ENCODE data around the gene WDR90. TPM values are rescaled to one million over a fixed set of nuclear protein-coding genes. Genes with fewer than 3 reads are reported as not detected.
A peak's percentile ranks its signal among the peaks of the same experiment; 100 is the strongest.

The WDR90 gene
- total and polyA plus RNA-seq, 2 experiments from 2014 or later = 25.9 to 42.2 TPM

DNA sequence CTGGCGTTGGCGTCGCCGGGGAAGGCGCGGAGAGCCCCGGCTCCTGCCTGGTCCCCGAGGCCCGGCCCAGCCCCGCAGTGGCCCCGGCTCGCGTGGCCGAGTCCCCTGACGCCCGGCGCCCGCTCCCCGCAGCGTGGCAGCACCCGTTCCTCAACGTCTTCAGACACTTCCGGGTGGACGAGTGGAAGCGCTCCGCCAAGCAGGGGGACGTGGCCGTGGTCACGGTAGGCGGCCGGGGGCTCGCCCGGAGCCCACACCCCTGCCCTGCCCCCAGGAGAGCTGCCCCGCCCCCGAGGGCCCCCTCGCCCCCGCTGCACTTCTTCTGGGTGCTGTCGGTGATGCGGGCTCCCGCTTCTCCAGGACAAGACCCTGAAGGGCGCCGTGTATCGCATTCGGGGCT, 466 bp downstream of the WDR90 start:
- no peaks in the 10 kb centered on the region; the same call in 1 of the 2 replicates for H3K4me1 ChIP-seq (ENCODE audit: insufficient read depth)
- H3K4me2 ChIP-seq = peak overlapping the region; percentile 95
- H3K4me1 Mint-ChIP-seq = peaks cover 3% of the 10 kb centered on the region; the same call in 1 of the 3 replicates
- H3K9me3 Mint-ChIP-seq = no peaks in the 10 kb centered on the region
- H3K27ac ChIP-seq (ENCODE audit: low read depth) = no peak overlapping the region
- no peaks in the 10 kb centered on the region for H3K36me3 ChIP-seq (ENCODE audit: insufficient read depth)
- H3K9me2 ChIP-seq (ENCODE audit: insufficient read depth) = no peaks in the 10 kb centered on the region
- H3F3A ChIP-seq (replicated peaks; ENCODE audit: low read depth) = peaks cover 11% of the 10 kb centered on the region; the same call in 1 of the 2 replicates
- H3K4me3 ChIP-seq = peak overlapping the region; percentile 80
- TF ChIP-seq EZH2 (IDR thresholded peaks at IDR 0.05; ENCODE audit: low read depth, unreplicated experiment) (no peak), STAT1 (IDR thresholded peaks at IDR 0.05; ENCODE audit: unreplicated experiment) (no peak), NANOG (IDR thresholded peaks at IDR 0.05; ENCODE audit: borderline replicate concordance) (no peak), ZNF331 (CRISPR knock-in tag; IDR thresholded peaks at IDR 0.05; ENCODE audit: low read depth) (no peak)
- TF ChIP-seq, protein P1, sequence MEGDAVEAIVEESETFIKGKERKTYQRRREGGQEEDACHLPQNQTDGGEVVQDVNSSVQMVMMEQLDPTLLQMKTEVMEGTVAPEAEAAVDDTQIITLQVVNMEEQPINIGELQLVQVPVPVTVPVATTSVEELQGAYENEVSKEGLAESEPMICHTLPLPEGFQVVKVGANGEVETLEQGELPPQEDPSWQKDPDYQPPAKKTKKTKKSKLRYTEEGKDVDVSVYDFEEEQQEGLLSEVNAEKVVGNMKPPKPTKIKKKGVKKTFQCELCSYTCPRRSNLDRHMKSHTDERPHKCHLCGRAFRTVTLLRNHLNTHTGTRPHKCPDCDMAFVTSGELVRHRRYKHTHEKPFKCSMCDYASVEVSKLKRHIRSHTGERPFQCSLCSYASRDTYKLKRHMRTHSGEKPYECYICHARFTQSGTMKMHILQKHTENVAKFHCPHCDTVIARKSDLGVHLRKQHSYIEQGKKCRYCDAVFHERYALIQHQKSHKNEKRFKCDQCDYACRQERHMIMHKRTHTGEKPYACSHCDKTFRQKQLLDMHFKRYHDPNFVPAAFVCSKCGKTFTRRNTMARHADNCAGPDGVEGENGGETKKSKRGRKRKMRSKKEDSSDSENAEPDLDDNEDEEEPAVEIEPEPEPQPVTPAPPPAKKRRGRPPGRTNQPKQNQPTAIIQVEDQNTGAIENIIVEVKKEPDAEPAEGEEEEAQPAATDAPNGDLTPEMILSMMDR (conservative IDR thresholded peaks at IDR 0.05; ENCODE audit: low read depth in 2 of 2) = no peak
- TF ChIP-seq, protein P2, sequence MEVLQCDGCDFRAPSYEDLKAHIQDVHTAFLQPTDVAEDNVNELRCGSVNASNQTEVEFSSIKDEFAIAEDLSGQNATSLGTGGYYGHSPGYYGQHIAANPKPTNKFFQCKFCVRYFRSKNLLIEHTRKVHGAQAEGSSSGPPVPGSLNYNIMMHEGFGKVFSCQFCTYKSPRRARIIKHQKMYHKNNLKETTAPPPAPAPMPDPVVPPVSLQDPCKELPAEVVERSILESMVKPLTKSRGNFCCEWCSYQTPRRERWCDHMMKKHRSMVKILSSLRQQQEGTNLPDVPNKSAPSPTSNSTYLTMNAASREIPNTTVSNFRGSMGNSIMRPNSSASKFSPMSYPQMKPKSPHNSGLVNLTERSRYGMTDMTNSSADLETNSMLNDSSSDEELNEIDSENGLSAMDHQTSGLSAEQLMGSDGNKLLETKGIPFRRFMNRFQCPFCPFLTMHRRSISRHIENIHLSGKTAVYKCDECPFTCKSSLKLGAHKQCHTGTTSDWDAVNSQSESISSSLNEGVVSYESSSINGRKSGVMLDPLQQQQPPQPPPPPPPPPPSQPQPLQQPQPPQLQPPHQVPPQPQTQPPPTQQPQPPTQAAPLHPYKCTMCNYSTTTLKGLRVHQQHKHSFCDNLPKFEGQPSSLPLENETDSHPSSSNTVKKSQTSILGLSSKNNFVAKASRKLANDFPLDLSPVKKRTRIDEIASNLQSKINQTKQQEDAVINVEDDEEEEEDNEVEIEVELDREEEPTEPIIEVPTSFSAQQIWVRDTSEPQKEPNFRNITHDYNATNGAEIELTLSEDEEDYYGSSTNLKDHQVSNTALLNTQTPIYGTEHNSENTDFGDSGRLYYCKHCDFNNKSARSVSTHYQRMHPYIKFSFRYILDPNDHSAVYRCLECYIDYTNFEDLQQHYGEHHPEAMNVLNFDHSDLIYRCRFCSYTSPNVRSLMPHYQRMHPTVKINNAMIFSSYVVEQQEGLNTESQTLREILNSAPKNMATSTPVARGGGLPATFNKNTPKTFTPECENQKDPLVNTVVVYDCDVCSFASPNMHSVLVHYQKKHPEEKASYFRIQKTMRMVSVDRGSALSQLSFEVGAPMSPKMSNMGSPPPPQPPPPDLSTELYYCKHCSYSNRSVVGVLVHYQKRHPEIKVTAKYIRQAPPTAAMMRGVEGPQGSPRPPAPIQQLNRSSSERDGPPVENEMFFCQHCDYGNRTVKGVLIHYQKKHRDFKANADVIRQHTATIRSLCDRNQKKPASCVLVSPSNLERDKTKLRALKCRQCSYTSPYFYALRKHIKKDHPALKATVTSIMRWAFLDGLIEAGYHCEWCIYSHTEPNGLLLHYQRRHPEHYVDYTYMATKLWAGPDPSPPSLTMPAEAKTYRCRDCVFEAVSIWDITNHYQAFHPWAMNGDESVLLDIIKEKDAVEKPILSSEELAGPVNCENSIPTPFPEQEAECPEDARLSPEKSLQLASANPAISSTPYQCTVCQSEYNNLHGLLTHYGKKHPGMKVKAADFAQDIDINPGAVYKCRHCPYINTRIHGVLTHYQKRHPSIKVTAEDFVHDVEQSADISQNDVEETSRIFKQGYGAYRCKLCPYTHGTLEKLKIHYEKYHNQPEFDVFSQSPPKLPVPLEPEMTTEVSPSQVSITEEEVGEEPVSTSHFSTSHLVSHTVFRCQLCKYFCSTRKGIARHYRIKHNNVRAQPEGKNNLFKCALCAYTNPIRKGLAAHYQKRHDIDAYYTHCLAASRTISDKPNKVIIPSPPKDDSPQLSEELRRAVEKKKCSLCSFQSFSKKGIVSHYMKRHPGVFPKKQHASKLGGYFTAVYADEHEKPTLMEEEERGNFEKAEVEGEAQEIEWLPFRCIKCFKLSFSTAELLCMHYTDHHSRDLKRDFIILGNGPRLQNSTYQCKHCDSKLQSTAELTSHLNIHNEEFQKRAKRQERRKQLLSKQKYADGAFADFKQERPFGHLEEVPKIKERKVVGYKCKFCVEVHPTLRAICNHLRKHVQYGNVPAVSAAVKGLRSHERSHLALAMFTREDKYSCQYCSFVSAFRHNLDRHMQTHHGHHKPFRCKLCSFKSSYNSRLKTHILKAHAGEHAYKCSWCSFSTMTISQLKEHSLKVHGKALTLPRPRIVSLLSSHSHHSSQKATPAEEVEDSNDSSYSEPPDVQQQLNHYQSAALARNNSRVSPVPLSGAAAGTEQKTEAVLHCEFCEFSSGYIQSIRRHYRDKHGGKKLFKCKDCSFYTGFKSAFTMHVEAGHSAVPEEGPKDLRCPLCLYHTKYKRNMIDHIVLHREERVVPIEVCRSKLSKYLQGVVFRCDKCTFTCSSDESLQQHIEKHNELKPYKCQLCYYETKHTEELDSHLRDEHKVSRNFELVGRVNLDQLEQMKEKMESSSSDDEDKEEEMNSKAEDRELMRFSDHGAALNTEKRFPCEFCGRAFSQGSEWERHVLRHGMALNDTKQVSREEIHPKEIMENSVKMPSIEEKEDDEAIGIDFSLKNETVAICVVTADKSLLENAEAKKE (CRISPR knock-in tag; IDR thresholded peaks at IDR 0.05) = no peak
- H3K27ac Mint-ChIP-seq = no peak overlapping the region
- DNase-seq (ENCODE audit: low spot score) (no peak), ATAC-seq (peak; percentile 6; the same call in 1 of the 3 replicates)
- peak overlapping the region; percentile 10; the same call in 1 of the 2 replicates for H2AFZ ChIP-seq
- peaks cover 8% of the 10 kb centered on the region for H3K27me3 Mint-ChIP-seq (ENCODE audit: insufficient read depth, low read depth, poor library complexity)
- no peaks in the 10 kb centered on the region; the same call in 2 of the 3 replicates for H3K36me3 Mint-ChIP-seq (ENCODE audit: low read depth)
- H3K4me3 Mint-ChIP-seq = peak overlapping the region; percentile 75
- no peaks in the 10 kb centered on the region for H3K79me2 ChIP-seq (replicated peaks; ENCODE audit: insufficient read depth)
- no peaks in the 10 kb centered on the region for H3K27me3 ChIP-seq (ENCODE audit: insufficient read depth)
- no peaks in the 10 kb centered on the region for H4K20me1 ChIP-seq (replicated peaks; ENCODE audit: insufficient read depth)
